H9 (cell line): ENCODE results near the gene ITPKC. TPM values are rescaled to one million over a fixed set of nuclear protein-coding genes. Genes with fewer than 3 reads are reported as not detected.

Source experiments
- DNase-seq: peaks from one replicate; pipeline ENCODE4 v3.0.0-alpha.2; 2017
- H2AFZ ChIP-seq: one replicate; pipeline ENCODE4 v1.6.1; 2013; ENCODE audit warnings: mild to moderate bottlenecking, low read length, control low read depth, moderate library complexity
- H2AK5ac ChIP-seq: 2 replicates; pipeline ENCODE4 v1.6.1; 2013; ENCODE audit warnings: low read length, control low read depth, mixed read lengths; ENCODE audit not compliant: insufficient read length
- H2BK120ac ChIP-seq: one replicate; pipeline ENCODE4 v1.6.1; 2013; ENCODE audit warnings: low read depth, mild to moderate bottlenecking, low read length, control low read depth, inconsistent platforms; ENCODE audit not compliant: poor library complexity, severe bottlenecking
- H2BK12ac ChIP-seq: 2 replicates; pipeline ENCODE4 v1.6.1; 2013; ENCODE audit warnings: low read length, control low read depth, mixed read lengths, low read depth; ENCODE audit not compliant: insufficient read length
- H2BK15ac ChIP-seq: 2 replicates; pipeline ENCODE4 v1.6.1; 2013; ENCODE audit warnings: low read depth, low read length, control low read depth
- H2BK20ac ChIP-seq: one replicate; pipeline ENCODE4 v1.6.1; 2013; ENCODE audit warnings: low read depth, mild to moderate bottlenecking, low read length, control low read depth, inconsistent platforms; ENCODE audit not compliant: poor library complexity, severe bottlenecking
- H2BK5ac ChIP-seq: 2 replicates; pipeline ENCODE4 v1.6.1; 2013; ENCODE audit warnings: low read length, control low read depth, mixed read lengths; ENCODE audit not compliant: insufficient read length
- H3K14ac ChIP-seq: 2 replicates; pipeline ENCODE4 v1.6.1; 2013; ENCODE audit warnings: low read length, control low read depth; ENCODE audit not compliant: insufficient read depth
- H3K18ac ChIP-seq: 2 replicates; pipeline ENCODE4 v1.6.1; 2013; ENCODE audit warnings: low read depth, mild to moderate bottlenecking, mixed read lengths, low read length, control low read depth; ENCODE audit not compliant: insufficient read length
- H3K23ac ChIP-seq: 2 replicates; pipeline ENCODE4 v1.6.1; 2013; ENCODE audit warnings: low read length, control low read depth, mixed read lengths, low read depth; ENCODE audit not compliant: insufficient read length
- H3K23me2 ChIP-seq: 2 replicates; pipeline ENCODE4 v1.6.1; 2013; ENCODE audit warnings: low read depth, mild to moderate bottlenecking, mixed read lengths, low read length, control low read depth; ENCODE audit not compliant: insufficient read length, poor library complexity, severe bottlenecking
- H3K27ac ChIP-seq: 2 replicates; pipeline ENCODE4 v1.5.1; 2013; ENCODE audit warnings: low read length, control low read depth, mixed read lengths, low read depth; ENCODE audit not compliant: insufficient read length
- H3K27me3 ChIP-seq: 2 replicates; pipeline ENCODE4 v1.6.1; 2013; ENCODE audit warnings: low read length, control low read depth, inconsistent platforms; ENCODE audit not compliant: insufficient read depth
- H3K4ac ChIP-seq: 2 replicates; pipeline ENCODE4 v1.6.1; 2013; ENCODE audit warnings: low read depth, mild to moderate bottlenecking, control low read depth, inconsistent platforms, low read length, moderate library complexity
- H3K4me1 ChIP-seq: 2 replicates; pipeline ENCODE4 v1.6.1; 2013; ENCODE audit warnings: low read length, control low read depth, inconsistent platforms; ENCODE audit not compliant: insufficient read depth
- H3K4me2 ChIP-seq: 2 replicates; pipeline ENCODE4 v1.6.1; 2013; ENCODE audit warnings: low read length, control low read depth, mixed read lengths; ENCODE audit not compliant: insufficient read length, insufficient read depth
- H3K56ac ChIP-seq: 2 replicates; pipeline ENCODE4 v1.6.1; 2013; ENCODE audit warnings: low read depth, mild to moderate bottlenecking, mixed read lengths, low read length, control low read depth; ENCODE audit not compliant: insufficient read length
- H3K79me1 ChIP-seq: 2 replicates; pipeline ENCODE4 v1.6.1; 2013; ENCODE audit warnings: low read depth, mild to moderate bottlenecking, moderate library complexity, low read length, control low read depth, inconsistent platforms; ENCODE audit not compliant: insufficient read depth, poor library complexity, severe bottlenecking
- H3K79me2 ChIP-seq: 2 replicates; pipeline ENCODE4 v1.6.1; 2013; ENCODE audit warnings: low read length, control low read depth, inconsistent platforms; ENCODE audit not compliant: insufficient read depth
- H3K9ac ChIP-seq: 2 replicates; pipeline ENCODE4 v1.6.1; 2013; ENCODE audit warnings: low read length, control low read depth, mixed read lengths; ENCODE audit not compliant: insufficient read length; ENCODE audit errors: extremely low read depth
- H3K9me3 ChIP-seq: one replicate; pipeline ENCODE4 v1.6.1; 2013; ENCODE audit warnings: low read depth, low read length, inconsistent platforms; ENCODE audit not compliant: control insufficient read depth
- H3T11ph ChIP-seq: one replicate; pipeline ENCODE4 v1.6.1; 2013; ENCODE audit warnings: mild to moderate bottlenecking, low read length, control low read depth, inconsistent platforms
- H4K20me1 ChIP-seq: one replicate; pipeline ENCODE4 v1.6.1; 2013; ENCODE audit not compliant: control insufficient read depth, insufficient read length, insufficient read depth
- H4K5ac ChIP-seq: 2 replicates; pipeline ENCODE4 v1.6.1; 2013; ENCODE audit warnings: low read depth, mild to moderate bottlenecking, mixed read lengths, low read length, control low read depth; ENCODE audit not compliant: insufficient read length
- H4K8ac ChIP-seq: replicated peaks from 2 replicates; pipeline ENCODE4 v1.6.1; 2013; ENCODE audit warnings: low read length, control low read depth, mixed read lengths, low read depth; ENCODE audit not compliant: insufficient read length
- H4K91ac ChIP-seq: 2 replicates; pipeline ENCODE4 v1.6.1; 2013; ENCODE audit warnings: low read depth, mild to moderate bottlenecking, moderate library complexity, mixed read lengths, low read length, control low read depth; ENCODE audit not compliant: insufficient read length
- H3K27ac Mint-ChIP-seq, 3 experiments: 2 replicates in 2 of 3; 3 replicates in 1 of 3; pipeline ENCODE4 v1.8.0; 2020 to 2021; ENCODE audit warnings: mixed read lengths in 3 of 3, mild to moderate bottlenecking in 1 of 3, moderate library complexity in 1 of 3
- H3K27me3 Mint-ChIP-seq: 2 replicates; pipeline ENCODE4 v1.8.0; 2021; ENCODE audit warnings: low read depth, mild to moderate bottlenecking, moderate library complexity, mixed read lengths
- H3K36me3 Mint-ChIP-seq, 3 experiments: 2 replicates in 2 of 3; 3 replicates in 1 of 3; pipeline ENCODE4 v1.8.0; 2020 to 2021; ENCODE audit warnings: low read depth in 3 of 3, mixed read lengths in 3 of 3; ENCODE audit not compliant: insufficient read depth in 1 of 3
- H3K4me1 Mint-ChIP-seq, 2 experiments: 2 replicates each; pipeline ENCODE4 v1.8.0; 2020; ENCODE audit warnings: mixed read lengths in 2 of 2
- H3K4me3 Mint-ChIP-seq, 2 experiments: 2 replicates in 1 of 2; 3 replicates in 1 of 2; pipeline ENCODE4 v1.8.0; 2020 to 2021; ENCODE audit warnings: mild to moderate bottlenecking in 2 of 2, mixed read lengths in 2 of 2, moderate library complexity in 1 of 2
- H3K9me3 Mint-ChIP-seq, 2 experiments: 2 replicates in 1 of 2; 3 replicates in 1 of 2; pipeline ENCODE4 v1.8.0; 2020; ENCODE audit warnings: mild to moderate bottlenecking in 2 of 2, mixed read lengths in 2 of 2, moderate library complexity in 1 of 2
- CTCF ChIP-seq: fragments of 200-600 bp; sonication (generic); conservative IDR thresholded peaks from 3 replicates; pipeline ENCODE4 v1.8.0; 2021; ENCODE audit warnings: antibody characterized with exemption, mild to moderate bottlenecking
- WGBS: extraction: QIAGEN DNeasy Blood & Tissue Kit; methylation state at CpG from one replicate; pipeline ENCODE4 v1.1.7; 2013; ENCODE audit warnings: missing lambda C conversion rate, low lambda C conversion rate, mixed read lengths; ENCODE audit not compliant: insufficient read length; ENCODE audit errors: extremely low coverage; 5-methylcytosine and 5-hydroxymethylcytosine counted together
- total RNA-seq: library from RNA; stranded (reverse); gene quantifications from 2 replicates; pipeline ENCODE4 v1.2.1, GENCODE V29; 2021

Gene ITPKC
- total RNA-seq, 1 experiment from 2014 or later, result 11.2 TPM

- Mint-ChIP-seq H3K36me3 (peaks cover 18 to 80% (median 65%) of the 10 kb centered on the region in 3 experiments; a peak in 6 of 7 replicates), H3K4me3 (no peak overlapping the region), H3K27me3 (no peaks in the 10 kb centered on the region), H3K4me1 (no peaks in the 10 kb centered on the region), H3K27ac (no peak overlapping the region), H3K9me3 (no peaks in the 10 kb centered on the region)
- no peak for DNase-seq
- Histone ChIP-seq H4K8ac (no peak overlapping the region), H3K4me2 (no peak overlapping the region), H3K14ac (no peak overlapping the region), H3K23ac (no peak overlapping the region), H3K4ac (no peak overlapping the region), H4K20me1 (no peaks in the 10 kb centered on the region), H3K9ac (no peak overlapping the region), H3K23me2 (no peaks in the 10 kb centered on the region), H3K27me3 (no peaks in the 10 kb centered on the region), H3T11ph (no peak overlapping the region), H2BK20ac (no peak overlapping the region), H3K27ac (no peak overlapping the region), H2BK12ac (no peak overlapping the region), H3K9me3 (no peaks in the 10 kb centered on the region), H2BK5ac (no peak overlapping the region), H3K4me1 (no peaks in the 10 kb centered on the region), H4K91ac (no peak overlapping the region), H3K79me2 (no peaks in the 10 kb centered on the region), H2AK5ac (no peak overlapping the region), H3K18ac (no peak overlapping the region), H3K56ac (no peak overlapping the region), H2BK120ac (no peak overlapping the region), H2AFZ (no peak overlapping the region), H3K79me1 (no peaks in the 10 kb centered on the region), H2BK15ac (no peak overlapping the region), H4K5ac (no peak overlapping the region)
- TF ChIP-seq CTCF, result no peak
- no CpG with 5 or more reads among the region's 13 CpGs for WGBS
Observed at GRCh38 chr19:40733149-40733548, 16.2 kb downstream of the ITPKC start.
